ENCODE data around the gene CTAGE8. TPM values are rescaled to one million over a fixed set of nuclear protein-coding genes. Genes with fewer than 3 reads are reported as not detected.
"Not testable (repeated sequence)": the region's sequence is repeated elsewhere in the genome, so short reads cannot be mapped to it uniquely, and the experiment has no call there.

CTAGE8 gene
- total and polyA plus RNA-seq, 2 donors (not counting 1 experiment from before 2014, with no cell fraction given) = 0.43 to 0.83 TPM

DNA sequence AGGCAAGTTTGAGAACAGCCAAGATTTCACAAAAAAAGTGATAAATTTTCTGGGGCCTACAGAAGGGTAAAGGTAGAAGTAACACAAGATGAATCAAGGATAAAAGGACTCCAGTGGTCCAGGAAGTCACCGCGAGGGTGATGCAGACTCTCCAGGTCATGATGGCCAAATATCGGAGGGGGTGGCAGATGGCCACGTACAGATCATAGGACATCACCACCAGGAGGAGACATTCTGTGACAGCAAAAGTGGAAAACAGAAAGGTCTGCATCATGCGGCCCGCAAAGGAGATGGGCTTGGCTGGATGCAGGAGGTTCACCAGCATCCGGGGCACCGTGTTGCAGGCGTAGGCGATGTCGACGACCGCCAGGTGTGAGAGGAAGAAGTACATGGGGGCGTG is 10.0 kb downstream of the CTAGE8 start:
- not testable (repeated sequence) for H2AFZ ChIP-seq (ENCODE audit: low read length); H3K27ac ChIP-seq (ENCODE audit: insufficient read depth, low read length); H3K9ac ChIP-seq (ENCODE audit: insufficient read depth, low read length); DNase-seq (ENCODE audit: low read depth in 2 of 2); H3K79me2 ChIP-seq (ENCODE audit: control insufficient read depth, insufficient read depth, low read length); H3K9me3 ChIP-seq (ENCODE audit: control insufficient read depth, insufficient read depth, low read depth, low read length); H3K4me1 ChIP-seq (ENCODE audit: control insufficient read depth, extremely low read depth, insufficient read depth, low read length); H4K20me1 ChIP-seq (ENCODE audit: control insufficient read depth, extremely low read depth, insufficient read depth, low read length); H3K36me3 ChIP-seq (ENCODE audit: control insufficient read depth, insufficient read depth, low read length); H3K4me3 ChIP-seq (replicated peaks in 1 of 4; ENCODE audit: control extremely low read depth in 1 of 4, insufficient read depth in 1 of 4, low read depth in 3 of 4, low read length in 4 of 4); H3K4me2 ChIP-seq (ENCODE audit: extremely low read depth, insufficient read depth, low read length); H3K27me3 ChIP-seq (ENCODE audit: control insufficient read depth, insufficient read depth, low read length)

DNA sequence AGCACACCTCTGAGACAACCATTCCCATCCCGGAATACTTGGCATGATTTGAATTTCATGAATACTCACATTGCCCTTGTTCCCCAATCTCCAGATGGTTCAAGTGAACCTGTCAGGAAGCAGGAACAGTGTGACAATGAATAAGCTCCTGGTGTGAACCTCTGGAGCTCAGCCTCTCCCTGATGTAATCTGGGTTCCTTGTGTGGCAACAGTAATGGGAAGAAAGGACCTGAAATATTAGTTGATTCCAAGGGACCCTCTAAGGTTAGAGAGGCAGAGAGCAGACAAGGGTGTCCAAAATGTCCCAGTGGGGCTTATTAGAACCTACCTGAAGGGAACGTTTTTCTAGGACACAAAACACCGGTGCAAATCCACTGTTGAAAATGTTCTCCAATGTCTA is 13.0 kb downstream of the CTAGE8 start:
- H3K36me3 ChIP-seq (ENCODE audit: control insufficient read depth, insufficient read depth, low read length) = no peaks in the 10 kb centered on the region
- H3K27ac ChIP-seq (ENCODE audit: insufficient read depth, low read length) = no peak overlapping the region
- no peak overlapping the region for H2AFZ ChIP-seq (ENCODE audit: low read length)
- TF ChIP-seq, protein P1, sequence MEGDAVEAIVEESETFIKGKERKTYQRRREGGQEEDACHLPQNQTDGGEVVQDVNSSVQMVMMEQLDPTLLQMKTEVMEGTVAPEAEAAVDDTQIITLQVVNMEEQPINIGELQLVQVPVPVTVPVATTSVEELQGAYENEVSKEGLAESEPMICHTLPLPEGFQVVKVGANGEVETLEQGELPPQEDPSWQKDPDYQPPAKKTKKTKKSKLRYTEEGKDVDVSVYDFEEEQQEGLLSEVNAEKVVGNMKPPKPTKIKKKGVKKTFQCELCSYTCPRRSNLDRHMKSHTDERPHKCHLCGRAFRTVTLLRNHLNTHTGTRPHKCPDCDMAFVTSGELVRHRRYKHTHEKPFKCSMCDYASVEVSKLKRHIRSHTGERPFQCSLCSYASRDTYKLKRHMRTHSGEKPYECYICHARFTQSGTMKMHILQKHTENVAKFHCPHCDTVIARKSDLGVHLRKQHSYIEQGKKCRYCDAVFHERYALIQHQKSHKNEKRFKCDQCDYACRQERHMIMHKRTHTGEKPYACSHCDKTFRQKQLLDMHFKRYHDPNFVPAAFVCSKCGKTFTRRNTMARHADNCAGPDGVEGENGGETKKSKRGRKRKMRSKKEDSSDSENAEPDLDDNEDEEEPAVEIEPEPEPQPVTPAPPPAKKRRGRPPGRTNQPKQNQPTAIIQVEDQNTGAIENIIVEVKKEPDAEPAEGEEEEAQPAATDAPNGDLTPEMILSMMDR (conservative IDR thresholded peaks at IDR 0.05 in 1 of 2, IDR thresholded peaks at IDR 0.05 in 1 of 2; ENCODE audit: low read depth in 1 of 2, low read length in 2 of 2) = no peak
- no peak for TF ChIP-seq EZH2 (IDR thresholded peaks at IDR 0.05; ENCODE audit: low read length, missing control alignments)
- H3K4me2 ChIP-seq (ENCODE audit: extremely low read depth, insufficient read depth, low read length) = no peak overlapping the region
- no peaks in the 10 kb centered on the region for H4K20me1 ChIP-seq (ENCODE audit: control insufficient read depth, extremely low read depth, insufficient read depth, low read length)
- H3K4me3 ChIP-seq (replicated peaks in 1 of 4; ENCODE audit: control extremely low read depth in 1 of 4, insufficient read depth in 1 of 4, low read depth in 3 of 4, low read length in 4 of 4) = no peak overlapping the region
- no peak overlapping the region for H3K9ac ChIP-seq (ENCODE audit: insufficient read depth, low read length)
- DNase-seq (ENCODE audit: low read depth in 2 of 2) = peak in 1 of 2 donors; percentile 75
- no peaks in the 10 kb centered on the region for H3K27me3 ChIP-seq (ENCODE audit: control insufficient read depth, insufficient read depth, low read length)
- H3K9me3 ChIP-seq (ENCODE audit: control insufficient read depth, insufficient read depth, low read depth, low read length) = no peaks in the 10 kb centered on the region
- no peaks in the 10 kb centered on the region for H3K79me2 ChIP-seq (ENCODE audit: control insufficient read depth, insufficient read depth, low read length)
- no peaks in the 10 kb centered on the region for H3K4me1 ChIP-seq (ENCODE audit: control insufficient read depth, extremely low read depth, insufficient read depth, low read length)

DNA sequence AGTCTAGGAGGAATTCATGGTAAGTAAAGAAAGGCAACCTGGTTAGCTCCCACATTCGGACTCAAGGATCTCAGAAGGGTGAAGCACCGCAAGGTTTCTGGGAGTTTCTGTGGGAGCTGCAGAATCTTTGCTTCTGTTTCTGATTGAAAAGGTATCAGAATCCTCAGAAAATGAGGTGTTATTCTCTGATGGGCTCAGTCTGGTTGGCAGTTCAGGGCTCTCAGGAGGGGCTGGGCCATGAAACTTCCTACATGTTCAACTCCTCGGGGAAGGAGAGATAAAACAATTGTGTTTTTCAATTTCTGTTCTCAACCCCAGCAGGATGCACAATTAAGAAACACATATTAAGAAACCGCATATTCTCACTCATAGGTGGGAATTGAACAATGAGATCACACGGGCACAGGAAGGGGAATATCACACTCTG is 13.6 kb downstream of the CTAGE8 start:
- DNase-seq (ENCODE audit: low read depth in 2 of 2) = no peak
- H3K4me3 ChIP-seq (replicated peaks in 1 of 4; ENCODE audit: control extremely low read depth in 1 of 4, insufficient read depth in 1 of 4, low read depth in 3 of 4, low read length in 4 of 4) = no peak overlapping the region
- no peaks in the 10 kb centered on the region for H3K36me3 ChIP-seq (ENCODE audit: control insufficient read depth, insufficient read depth, low read length)

DNA sequence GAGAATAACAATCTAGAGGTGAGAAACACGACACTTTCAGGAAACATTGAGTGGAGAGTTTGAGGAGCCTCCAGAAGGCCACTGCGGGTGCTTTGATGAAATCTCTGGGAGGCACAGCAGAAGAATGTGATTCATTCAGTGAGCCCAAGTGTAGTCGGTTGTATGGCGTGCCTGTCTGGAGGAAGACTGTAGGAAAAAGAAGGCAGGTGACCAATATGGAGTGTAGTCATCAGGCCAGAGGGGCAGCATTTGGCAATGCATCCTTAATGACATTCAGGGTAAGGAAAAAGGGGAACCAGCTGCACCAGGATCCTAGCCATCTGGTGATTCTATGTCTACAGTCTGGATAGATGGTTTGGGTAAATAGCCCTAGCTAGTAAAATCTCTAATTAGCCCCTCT is 16.8 kb downstream of the CTAGE8 start:
- H3K4me2 ChIP-seq (ENCODE audit: extremely low read depth, insufficient read depth, low read length); DNase-seq (ENCODE audit: low read depth in 2 of 2); H3K27me3 ChIP-seq (ENCODE audit: control insufficient read depth, insufficient read depth, low read length); H3K79me2 ChIP-seq (ENCODE audit: control insufficient read depth, insufficient read depth, low read length); H3K36me3 ChIP-seq (ENCODE audit: control insufficient read depth, insufficient read depth, low read length); H3K9me3 ChIP-seq (ENCODE audit: control insufficient read depth, insufficient read depth, low read depth, low read length); H3K4me3 ChIP-seq (replicated peaks in 1 of 4; ENCODE audit: control extremely low read depth in 1 of 4, insufficient read depth in 1 of 4, low read depth in 3 of 4, low read length in 4 of 4); H3K9ac ChIP-seq (ENCODE audit: insufficient read depth, low read length); H2AFZ ChIP-seq (ENCODE audit: low read length); H3K27ac ChIP-seq (ENCODE audit: insufficient read depth, low read length); H3K4me1 ChIP-seq (ENCODE audit: control insufficient read depth, extremely low read depth, insufficient read depth, low read length); H4K20me1 ChIP-seq (ENCODE audit: control insufficient read depth, extremely low read depth, insufficient read depth, low read length): not testable (repeated sequence)

More for the DNA sequence above, 13.6 kb downstream of the CTAGE8 start:
- Histone ChIP-seq H3K9ac (ENCODE audit: insufficient read depth, low read length) (no peak overlapping the region), H3K79me2 (ENCODE audit: control insufficient read depth, insufficient read depth, low read length) (no peaks in the 10 kb centered on the region), H3K27me3 (ENCODE audit: control insufficient read depth, insufficient read depth, low read length) (no peaks in the 10 kb centered on the region), H3K9me3 (ENCODE audit: control insufficient read depth, insufficient read depth, low read depth, low read length) (no peaks in the 10 kb centered on the region), H2AFZ (ENCODE audit: low read length) (no peak overlapping the region), H3K4me2 (ENCODE audit: extremely low read depth, insufficient read depth, low read length) (no peak overlapping the region), H3K27ac (ENCODE audit: insufficient read depth, low read length) (no peak overlapping the region), H4K20me1 (ENCODE audit: control insufficient read depth, extremely low read depth, insufficient read depth, low read length) (no peaks in the 10 kb centered on the region), H3K4me1 (ENCODE audit: control insufficient read depth, extremely low read depth, insufficient read depth, low read length) (no peaks in the 10 kb centered on the region)
- TF ChIP-seq, protein P1 (conservative IDR thresholded peaks at IDR 0.05 in 1 of 2, IDR thresholded peaks at IDR 0.05 in 1 of 2; ENCODE audit: low read depth in 1 of 2, low read length in 2 of 2) = no peak
- no peak for TF ChIP-seq EZH2 (IDR thresholded peaks at IDR 0.05; ENCODE audit: low read length, missing control alignments)

DNA sequence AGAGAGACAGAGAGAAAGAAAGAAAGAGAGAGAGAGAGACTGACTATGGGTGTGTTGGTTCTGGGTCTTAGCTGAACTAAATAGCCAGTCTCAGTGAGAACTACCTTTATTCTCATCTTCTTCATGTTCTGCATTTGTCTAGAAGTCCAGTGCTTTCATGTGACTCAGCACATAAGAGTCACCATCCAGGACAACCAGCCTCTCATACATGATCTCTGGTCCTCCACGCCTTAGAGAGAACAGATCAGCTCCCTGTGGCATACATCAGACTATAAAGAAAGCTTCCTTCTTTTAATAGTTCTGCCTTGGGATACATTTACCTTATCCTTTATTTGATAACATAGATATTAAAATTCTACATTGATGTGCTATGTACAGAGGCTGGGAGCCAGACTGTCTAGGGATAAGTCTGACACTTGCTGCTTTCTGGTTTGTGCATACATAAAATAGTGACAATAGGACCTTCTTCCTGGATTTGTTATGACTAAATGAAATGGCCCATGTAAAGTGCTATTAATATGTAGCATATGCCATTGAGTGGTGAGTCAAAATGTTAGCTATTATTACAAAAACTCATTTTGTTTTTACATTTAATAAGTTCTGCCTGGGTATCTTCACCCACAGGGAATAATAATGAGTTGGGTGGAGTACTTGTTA is 21.3 kb downstream of the CTAGE8 start:
- H3K9ac ChIP-seq (ENCODE audit: insufficient read depth, low read length); H3K4me2 ChIP-seq (ENCODE audit: extremely low read depth, insufficient read depth, low read length); H3K9me3 ChIP-seq (ENCODE audit: control insufficient read depth, insufficient read depth, low read depth, low read length); H3K27ac ChIP-seq (ENCODE audit: insufficient read depth, low read length); H3K4me1 ChIP-seq (ENCODE audit: control insufficient read depth, extremely low read depth, insufficient read depth, low read length); H3K27me3 ChIP-seq (ENCODE audit: control insufficient read depth, insufficient read depth, low read length); DNase-seq (ENCODE audit: low read depth in 2 of 2); H3K4me3 ChIP-seq (replicated peaks in 1 of 4; ENCODE audit: control extremely low read depth in 1 of 4, insufficient read depth in 1 of 4, low read depth in 3 of 4, low read length in 4 of 4); H4K20me1 ChIP-seq (ENCODE audit: control insufficient read depth, extremely low read depth, insufficient read depth, low read length); H3K36me3 ChIP-seq (ENCODE audit: control insufficient read depth, insufficient read depth, low read length); H3K79me2 ChIP-seq (ENCODE audit: control insufficient read depth, insufficient read depth, low read length); H2AFZ ChIP-seq (ENCODE audit: low read length): not testable (repeated sequence)

Measured in fibroblast of lung (primary cell).